Activated CD4-positive, alpha-beta T cell treated with anti-CD3 and anti-CD28 coated beads for 24 hours (primary cell): ENCODE results near the gene MPRIP.

Experiments used
- DNase-seq, 2 donors: peaks; one replicate each; pipeline ENCODE4 v3.0.0-alpha.2; 2020; ENCODE audit warnings: low read depth in 2 of 2

MPRIP gene

GRCh38 chr17:17028878-17029535 lies 13.2 kb upstream of the MPRIP start:
- no peak for DNase-seq

DNA sequence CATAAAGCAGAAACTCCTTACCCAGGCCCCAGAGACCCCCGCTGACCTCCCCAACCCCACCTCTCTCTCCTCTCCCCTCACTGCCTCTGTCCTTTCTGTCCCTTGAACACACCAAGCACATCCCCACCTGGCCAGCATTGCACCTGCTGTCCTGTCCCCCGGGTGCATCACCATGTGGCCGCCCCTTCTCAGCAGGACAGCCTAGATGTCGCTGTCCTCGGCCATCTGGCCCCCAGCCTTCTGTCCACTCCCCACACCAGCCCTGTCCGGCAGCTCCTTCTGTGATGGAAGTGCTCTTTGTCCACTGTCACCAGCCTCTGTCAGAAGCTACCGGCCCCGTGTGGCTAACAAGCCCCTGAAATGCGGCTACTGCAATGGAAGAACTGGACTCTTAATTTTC lies 12.3 kb upstream of the MPRIP start:
- DNase-seq, result no peak

DNA sequence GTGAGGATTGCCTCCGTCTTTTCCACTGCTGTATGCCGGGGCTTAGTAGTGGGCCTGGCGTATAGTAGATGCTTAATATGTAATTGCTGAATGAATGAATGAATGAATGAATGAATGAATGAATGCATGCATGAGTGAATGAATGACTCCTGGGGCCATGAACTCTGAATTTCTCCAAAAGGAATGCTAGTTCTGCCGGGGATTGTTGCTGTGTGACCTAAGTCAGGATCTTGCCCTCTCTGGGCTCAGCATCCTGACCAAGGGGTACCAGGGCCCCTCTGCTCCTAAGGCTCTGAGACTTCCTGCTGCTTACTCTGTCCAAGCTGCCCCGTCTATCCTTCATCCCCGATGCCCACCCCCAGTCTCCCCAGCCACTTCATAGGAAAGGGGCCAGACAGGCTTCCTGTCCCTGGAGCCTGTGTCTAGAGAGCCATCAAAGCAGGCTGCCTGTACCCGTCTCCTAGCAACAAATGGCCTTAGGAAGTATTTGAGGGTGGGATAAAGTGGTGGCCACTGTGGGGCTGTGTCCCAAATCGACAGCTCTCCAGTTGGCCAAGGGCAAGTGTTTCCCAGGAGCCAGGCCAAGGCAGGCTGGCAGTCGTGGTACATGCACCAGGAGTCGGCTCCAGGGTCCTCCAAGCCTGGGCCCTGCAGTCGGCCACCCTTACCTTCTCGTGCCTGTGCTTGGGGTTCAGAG lies 11.6 kb upstream of the MPRIP start:
- DNase-seq, result no peak

DNA sequence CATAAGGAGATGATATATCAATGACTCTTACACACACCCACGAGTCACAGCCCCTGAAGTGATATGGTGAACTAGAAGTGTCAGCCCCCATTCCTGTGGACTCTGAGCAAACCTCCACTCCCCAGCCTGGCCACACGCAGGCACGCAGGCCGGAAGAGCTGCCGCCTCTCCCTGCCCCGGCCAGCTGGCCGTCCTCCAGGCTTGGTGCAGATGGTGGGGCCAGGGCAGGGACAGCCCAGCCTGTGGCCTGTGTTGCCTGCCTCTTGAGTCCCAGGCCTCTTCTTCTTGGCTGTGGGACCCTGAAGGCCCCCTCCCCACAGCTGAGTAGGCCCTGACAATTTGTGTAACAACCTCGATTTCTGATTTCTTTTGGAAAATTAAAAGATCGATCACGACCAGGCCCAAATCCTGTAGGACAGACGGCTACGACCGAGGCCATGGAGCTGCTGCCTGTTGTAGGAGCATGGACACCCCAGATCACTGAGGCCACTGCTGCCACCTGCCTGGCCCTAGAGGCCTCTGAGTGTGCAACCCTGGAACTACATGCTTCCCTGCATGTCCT lies 10.0 kb upstream of the MPRIP start:
- no peak for DNase-seq

DNA sequence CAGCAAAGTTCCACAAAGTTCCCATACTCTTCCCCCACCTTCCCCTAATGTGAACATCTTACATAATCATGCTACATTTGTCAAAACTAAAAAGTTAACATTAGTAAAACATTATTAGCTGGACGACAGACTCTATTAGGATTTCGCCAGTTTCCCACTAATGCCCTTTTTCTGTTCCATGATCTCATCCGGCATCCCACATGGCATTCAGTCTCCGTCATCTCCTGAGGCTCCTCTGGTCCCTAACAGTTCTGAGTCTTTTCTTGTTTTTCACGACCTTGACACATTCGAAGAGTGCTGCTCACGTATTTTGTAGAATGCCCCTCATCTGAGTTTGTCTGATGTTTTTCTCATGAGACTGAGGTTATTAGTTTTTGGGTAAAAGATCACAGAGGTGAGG lies 8.8 kb upstream of the MPRIP start:
- no peak for DNase-seq

GRCh38 chr17:17034026-17034425 lies 8.2 kb upstream of the MPRIP start:
- DNase-seq, result no peak

GRCh38 chr17:17034496-17035075 lies 7.7 kb upstream of the MPRIP start:
- DNase-seq, result no peak

DNA sequence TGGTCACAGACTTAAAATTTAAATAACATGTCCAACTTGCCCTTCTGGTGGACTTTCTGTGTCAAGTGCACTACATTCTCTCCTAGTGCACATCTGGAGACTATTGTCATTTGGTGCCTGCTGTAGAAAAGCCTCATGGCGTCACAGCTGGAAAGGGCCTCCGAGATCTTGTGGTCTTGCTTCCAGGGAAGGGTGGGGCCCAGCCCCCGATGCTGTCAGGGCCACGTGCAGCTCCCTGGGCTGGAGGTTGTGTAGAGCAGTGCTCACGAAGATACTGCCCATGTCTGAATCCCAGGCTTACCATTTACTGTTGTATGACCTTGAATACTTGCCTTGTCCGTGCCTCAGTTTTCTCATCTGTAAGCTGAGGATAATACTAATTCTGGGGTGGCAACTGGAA lies 6.8 kb upstream of the MPRIP start:
- DNase-seq, result no peak

- no peak for DNase-seq
These were observed 6.2 kb upstream of the MPRIP start for GRCh38 chr17:17035920-17036523.

GRCh38 chr17:17036524-17036998 lies 5.7 kb upstream of the MPRIP start:
- DNase-seq, result no peak

GRCh38 chr17:17039911-17040310 lies 2.3 kb upstream of the MPRIP start:
- DNase-seq, result no peak

GRCh38 chr17:17041018-17041521 lies 1.2 kb upstream of the MPRIP start:
- no peak for DNase-seq

DNA sequence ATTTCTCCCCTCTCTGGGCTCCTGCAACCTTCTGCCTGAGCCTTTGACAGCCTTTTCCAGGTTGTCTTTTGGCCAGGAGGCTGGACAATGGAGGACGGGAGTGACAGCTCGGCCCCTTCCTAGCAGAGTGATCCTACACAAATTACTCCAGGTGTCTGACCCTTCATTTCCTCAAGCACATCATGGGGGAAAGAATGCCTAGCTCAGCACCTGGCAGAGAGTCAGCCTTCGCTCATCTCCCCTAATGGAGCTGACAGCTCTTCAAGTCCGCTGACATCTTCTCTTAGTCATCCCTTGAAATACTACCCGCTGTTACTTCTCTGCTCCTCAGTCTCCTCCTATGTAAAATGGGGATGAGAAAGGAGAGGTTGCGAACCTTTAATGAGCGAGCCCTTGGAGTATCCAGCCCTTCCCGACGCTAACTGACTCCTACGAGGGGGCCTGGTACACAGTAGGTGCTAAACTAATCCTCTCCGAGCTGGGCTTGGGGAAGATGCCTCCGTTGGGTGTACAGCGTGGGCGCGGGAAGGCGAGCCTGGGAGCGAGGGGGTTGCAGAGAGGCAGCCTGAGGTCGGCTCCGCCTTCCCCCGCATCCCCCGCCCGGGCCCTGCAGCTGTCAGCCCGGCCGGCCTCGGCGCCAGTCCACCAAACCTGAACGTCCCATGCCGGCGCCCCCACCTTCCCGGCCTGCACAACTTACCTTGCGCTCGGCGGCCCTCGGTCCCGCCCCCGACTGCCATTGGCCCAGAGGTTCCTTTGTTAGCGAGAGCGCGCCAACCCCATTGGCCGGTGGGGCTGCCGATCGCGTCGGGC lies 480 bp upstream of the MPRIP start:
- peak; percentile 94 to 96 for DNase-seq

GRCh38 chr17:17042851-17043460 lies 699 bp downstream of the MPRIP start:
- DNase-seq, result no peak

- no peak for DNase-seq
These were observed 1.4 kb downstream of the MPRIP start for GRCh38 chr17:17043461-17044271.

- no peak for DNase-seq
These were observed 2.7 kb downstream of the MPRIP start for GRCh38 chr17:17044846-17045561.

GRCh38 chr17:17048106-17048505 lies 5.8 kb downstream of the MPRIP start:
- DNase-seq, result no peak

DNA sequence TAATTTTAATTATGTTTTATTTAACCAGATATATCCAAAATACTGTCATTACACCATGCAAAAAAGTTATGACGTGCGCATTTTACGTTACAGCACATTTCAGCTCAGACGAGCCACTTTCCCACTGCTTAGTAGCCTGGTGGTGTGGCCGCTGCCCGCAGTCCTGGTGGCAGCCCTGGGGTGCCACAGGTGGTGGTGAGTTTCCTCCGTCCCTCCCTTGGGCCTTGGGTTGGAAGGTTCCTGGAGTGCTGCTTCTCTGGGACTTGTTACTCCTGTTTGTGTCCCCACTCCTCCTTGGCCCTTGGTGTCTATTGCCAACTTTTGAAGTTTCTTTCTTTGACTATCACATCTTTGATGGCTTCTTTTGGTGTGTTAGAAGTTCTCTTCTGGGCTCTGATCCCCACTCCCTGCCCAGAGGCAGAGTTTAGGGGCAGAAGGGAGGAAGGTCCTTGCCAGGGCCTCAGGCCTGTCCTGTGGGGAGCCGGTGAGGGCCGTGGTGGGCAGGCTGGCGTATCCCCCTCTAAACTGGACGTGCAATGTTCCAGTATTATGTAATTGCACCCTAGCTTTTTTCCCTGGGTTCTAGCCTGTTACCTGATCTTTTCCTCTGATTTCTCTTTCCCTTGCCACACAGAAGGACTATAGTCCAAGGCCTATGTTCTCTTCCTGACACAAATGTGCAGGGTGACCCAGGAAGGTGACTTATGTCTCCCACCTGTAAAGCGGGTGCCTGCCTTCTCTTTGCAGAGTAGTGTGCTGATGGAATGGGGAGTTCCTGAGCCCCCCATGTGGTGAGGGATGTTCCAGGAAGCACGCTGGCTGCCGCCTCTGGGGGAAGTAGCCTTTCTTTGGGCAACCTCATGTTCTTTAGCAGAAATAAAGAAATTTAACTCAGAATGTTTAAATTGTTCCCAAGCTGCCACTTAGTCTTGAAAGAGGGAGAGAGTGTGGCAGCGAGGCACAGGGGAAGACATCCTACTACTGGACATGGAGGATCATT lies 8.4 kb downstream of the MPRIP start:
- DNase-seq, result no peak
